Activated CD4-positive, alpha-beta T cell treated with anti-CD3 and anti-CD28 coated beads, Interleukin-2, Interleukin-6, amounts not matched to agents 100 ng/mL and 50 ng/mL, durations not matched to agents 16 hours and 8 hours (primary cell): ENCODE data around the gene SRI.
"Not testable (repeated sequence)": the region's sequence is repeated elsewhere in the genome, so short reads cannot be mapped to it uniquely, and the experiment has no call there.

Experiments
- DNase-seq: peaks from one replicate; pipeline ENCODE4 v3.0.0-alpha.2; 2020

SRI gene

GRCh38 chr7:88219781-88220747 lies at the start of gene SRI:
Gene SRI, minus strand, starts transcription at chr7:88220038. Its CDS starts 12 bp downstream, at chr7:88220026.
- peak; percentile 92 for DNase-seq

GRCh38 chr7:88269586-88269985 lies 49.7 kb upstream of the SRI start:
- DNase-seq = no peak

- DNase-seq = no peak
Measured at GRCh38 chr7:88268858-88269257, 49.0 kb upstream of the SRI start.

GRCh38 chr7:88268051-88268450 lies 48.2 kb upstream of the SRI start:
- DNase-seq = no peak

GRCh38 chr7:88267421-88267820 lies 47.6 kb upstream of the SRI start:
- no peak for DNase-seq

GRCh38 chr7:88264987-88265386 lies 45.1 kb upstream of the SRI start:
- DNase-seq = not testable (repeated sequence)

- DNase-seq = no peak
Measured at GRCh38 chr7:88262562-88262961, 42.7 kb upstream of the SRI start.

GRCh38 chr7:88260719-88261118 lies 40.9 kb upstream of the SRI start:
- DNase-seq = no peak

GRCh38 chr7:88259656-88260380 lies 40.0 kb upstream of the SRI start:
- DNase-seq = no peak

- not testable (repeated sequence) for DNase-seq
Measured at GRCh38 chr7:88258296-88258695, 38.5 kb upstream of the SRI start.

- DNase-seq = no peak
Measured at GRCh38 chr7:88256906-88257305, 37.1 kb upstream of the SRI start.

- DNase-seq = no peak
Measured at GRCh38 chr7:88254721-88255424, 35.0 kb upstream of the SRI start.

- DNase-seq = no peak
Measured at GRCh38 chr7:88253640-88254039, 33.8 kb upstream of the SRI start.

- no peak for DNase-seq
Measured at GRCh38 chr7:88244258-88244657, 24.4 kb upstream of the SRI start.

GRCh38 chr7:88243345-88243909 lies 23.6 kb upstream of the SRI start:
- DNase-seq = peak; percentile 25

GRCh38 chr7:88239852-88240251 lies 20.0 kb upstream of the SRI start:
- DNase-seq = no peak

- no peak for DNase-seq
Measured at GRCh38 chr7:88233828-88234227, 14.0 kb upstream of the SRI start.

GRCh38 chr7:88230646-88231045 lies 10.8 kb upstream of the SRI start:
- no peak for DNase-seq

GRCh38 chr7:88229302-88229995 lies 9.6 kb upstream of the SRI start:
- DNase-seq = no peak

- DNase-seq = no peak
Measured at GRCh38 chr7:88226886-88227516, 7.2 kb upstream of the SRI start.

- no peak for DNase-seq
Measured at GRCh38 chr7:88226201-88226600, 6.4 kb upstream of the SRI start.
